Cortex of kidney (tissue), 1 donor: Measurements from ENCODE around the gene NR2E1.

ENCODE experiments used
- DNase-seq: peaks from one replicate; lab custom pipeline; 2025; lab: John Stamatoyannopoulos, UW

The NR2E1 gene

DNA sequence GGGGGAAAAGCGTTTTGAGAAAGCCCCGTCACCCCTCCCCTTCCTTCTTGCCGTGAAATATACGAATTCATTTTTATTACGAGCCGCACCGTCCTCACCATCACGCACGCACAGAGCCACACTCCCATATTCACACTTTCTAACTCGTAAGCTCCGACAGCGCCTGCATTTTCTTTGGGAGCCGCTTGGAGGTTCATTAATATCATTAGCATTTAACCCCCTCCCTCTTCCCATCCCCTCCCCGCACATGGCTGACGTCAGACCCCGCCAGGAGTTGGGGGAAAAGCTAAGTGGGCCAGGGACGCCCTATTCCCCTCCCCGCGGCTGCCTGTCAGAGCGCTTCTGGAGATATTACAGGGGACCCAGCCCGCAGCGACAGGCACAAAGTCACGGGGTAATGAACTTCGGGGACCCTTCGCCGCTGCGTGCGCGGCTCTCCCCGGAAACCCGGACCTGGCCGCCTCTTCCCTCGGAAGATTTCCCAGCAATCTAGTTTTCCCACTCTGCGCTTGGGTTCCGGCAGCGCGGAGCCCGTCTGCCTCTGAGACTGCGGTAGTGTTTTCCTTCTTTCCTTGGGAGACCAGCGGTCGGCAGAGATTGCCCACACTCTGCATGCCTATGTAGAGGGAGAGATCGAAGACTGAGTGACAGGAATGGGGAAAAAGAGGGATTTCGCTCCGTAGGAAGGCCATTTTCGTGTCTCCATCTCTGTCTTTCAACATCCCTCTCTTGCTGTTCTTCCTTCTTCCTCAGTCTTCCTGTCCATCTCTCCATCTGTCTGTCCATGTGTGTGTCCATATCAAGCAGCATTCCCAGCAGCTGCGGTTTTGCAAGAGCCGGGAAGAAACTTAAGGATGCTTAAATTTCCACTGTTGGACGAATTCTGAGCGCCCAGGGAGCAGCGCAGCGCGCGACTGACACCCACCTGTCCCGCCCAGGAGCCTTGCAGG is at the start of gene NR2E1:
NR2E1 (plus strand) TSS at position 309 of the 950 bp plus-strand sequence. CDS start 744 bp downstream, outside the sequence.
- no peak for DNase-seq

DNA sequence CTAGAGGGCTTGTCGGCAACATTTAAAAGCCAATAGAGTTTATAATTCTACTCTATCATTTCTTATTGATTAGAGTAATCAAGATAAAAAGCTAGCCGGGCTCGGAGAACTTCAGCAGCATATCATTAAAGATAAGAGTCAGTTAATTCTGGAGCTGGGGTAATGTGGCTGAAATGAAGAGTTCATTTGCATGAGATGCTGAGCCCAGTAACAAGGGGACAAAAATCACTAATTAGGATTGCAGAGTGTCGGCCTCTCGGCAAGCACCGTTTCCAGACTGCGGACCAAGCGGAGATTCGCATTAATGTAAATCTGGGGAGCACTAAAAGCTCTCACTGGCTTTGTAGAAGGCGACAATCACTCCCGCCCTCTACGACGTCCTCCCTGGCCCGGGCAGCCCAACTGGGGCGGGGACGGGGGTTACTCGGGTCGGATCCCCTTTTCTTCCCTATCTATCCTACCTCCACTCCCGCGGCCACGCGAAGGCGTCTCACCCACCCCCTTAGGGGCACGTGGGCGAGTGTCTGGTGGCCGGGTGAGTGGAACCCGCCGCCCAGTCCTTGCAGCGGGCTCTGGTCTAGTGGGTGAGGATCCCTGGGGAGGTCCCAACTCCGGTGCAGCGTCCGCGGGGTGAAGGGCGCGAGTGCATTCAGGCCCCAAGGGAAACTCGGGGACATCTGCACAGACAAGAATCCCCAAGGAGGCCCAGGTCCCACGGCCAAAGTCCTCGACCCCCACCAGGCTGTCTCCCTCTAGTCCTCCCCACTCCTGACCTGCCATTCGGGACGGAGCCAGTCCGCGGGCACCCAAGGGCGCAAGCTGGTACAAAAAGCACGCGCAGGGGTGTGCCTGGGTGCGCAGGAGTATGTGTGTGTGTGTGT is 49.0 kb upstream of the NR2E1 start:
- DNase-seq, result no peak

DNA sequence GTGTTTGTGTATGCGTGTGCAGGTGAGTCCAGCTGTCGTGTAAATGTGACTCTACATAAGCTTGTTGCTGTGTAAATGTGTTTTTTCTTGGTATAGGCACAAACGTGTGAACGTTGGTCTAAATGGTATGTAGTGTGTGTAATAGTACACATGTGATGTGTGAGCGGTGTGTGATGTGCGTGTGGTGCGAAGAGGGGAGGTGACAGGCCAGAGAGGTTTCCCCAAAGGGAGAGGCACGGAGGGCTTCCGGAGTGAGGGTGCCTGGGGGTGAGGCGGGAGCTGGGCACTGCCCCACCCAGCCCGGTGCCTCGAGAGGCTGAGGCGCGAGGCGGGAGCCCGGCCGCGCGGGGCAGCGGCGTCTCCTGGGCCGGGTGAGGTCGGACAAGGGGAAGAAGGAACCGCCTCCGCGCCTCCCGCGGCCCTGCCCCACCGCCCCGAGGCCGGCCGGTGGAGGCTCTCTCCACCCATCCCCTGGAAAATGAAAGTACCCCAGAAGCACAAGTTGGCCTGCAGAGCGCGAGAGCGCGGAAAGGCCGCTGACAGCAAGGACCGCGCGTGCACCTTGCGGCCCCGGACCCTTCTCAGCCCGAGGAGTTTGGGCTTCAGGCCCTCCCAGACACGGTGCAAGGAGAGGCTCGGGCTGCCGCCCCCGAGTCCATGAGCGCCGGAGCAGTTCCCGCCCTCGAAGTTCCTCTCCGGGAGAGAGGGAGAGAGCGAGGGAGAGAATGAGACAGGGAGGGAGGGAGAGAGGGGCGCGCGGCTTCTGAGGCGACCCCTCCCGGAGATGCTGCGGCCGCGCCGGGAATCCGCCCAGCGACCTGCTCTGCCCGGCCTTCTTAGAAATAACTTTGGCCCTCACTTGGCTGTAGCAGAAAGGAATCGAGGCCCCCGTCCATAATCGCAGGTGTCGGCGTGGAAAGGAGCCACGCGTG is 48.1 kb upstream of the NR2E1 start:
- DNase-seq, result no peak

DNA sequence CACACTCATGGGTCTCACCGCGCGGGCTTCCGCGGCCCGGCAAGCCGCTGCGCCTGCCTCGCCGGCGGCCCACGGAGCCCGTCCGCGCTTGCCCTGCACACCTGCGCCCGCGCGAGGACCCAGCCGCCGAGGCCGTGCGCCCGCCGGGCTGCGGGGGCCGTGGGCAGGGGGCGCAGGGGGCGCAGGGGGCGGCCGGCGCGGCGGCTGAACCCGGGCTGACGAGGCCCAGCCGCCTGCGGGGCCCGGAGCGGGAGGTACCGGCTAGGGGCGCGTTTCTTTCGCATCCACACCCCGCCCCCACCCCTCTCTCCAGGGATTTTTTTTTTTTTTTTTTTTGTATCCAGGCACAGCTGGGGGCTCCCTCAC is 47.5 kb upstream of the NR2E1 start:
- no peak for DNase-seq

DNA sequence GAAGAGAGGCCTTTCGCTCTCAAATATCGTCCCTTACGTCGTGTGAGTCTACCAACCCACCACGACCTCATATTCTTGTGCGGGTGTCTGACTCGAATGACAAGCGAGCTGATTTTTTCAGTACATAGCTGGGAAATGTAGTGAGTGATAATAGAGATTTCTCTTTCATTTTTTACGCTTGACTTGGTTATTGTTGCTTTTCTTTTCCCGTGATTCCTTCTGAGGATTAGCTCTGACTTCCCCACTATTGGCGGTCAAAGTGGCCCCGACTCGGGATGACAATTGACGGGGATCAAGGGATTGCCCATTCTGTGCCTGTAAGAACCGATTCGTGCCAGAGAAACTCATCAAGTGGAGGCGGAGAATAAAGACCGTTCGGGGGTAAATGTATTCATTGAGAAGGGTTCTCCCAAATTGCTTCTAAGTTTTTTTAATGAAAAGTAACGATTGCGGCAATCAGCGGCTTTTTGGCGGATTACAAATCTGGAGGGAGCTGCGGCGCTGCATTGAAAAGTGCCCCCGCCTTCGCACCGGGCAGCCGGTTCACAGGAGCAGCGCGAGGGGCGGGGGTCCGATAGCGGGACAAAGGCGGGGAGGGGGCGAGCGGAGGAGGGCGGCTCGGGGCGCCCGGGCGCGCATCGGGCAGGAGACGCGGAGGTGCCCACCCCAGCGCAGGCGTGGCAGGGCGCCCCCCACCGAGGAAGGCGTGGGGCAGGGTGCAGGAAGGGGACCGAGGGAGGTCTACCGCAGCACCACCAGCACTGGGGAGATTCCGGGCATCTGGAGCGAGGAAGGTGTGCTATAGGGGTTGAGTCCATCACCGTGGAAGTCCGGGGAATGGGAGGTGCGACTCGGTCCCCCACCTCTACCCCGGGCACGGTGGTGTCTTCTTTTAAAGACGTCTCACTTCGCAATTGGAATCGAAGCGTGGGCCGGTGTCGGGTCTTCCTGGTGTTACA is 46.7 kb upstream of the NR2E1 start:
- DNase-seq, result no peak

DNA sequence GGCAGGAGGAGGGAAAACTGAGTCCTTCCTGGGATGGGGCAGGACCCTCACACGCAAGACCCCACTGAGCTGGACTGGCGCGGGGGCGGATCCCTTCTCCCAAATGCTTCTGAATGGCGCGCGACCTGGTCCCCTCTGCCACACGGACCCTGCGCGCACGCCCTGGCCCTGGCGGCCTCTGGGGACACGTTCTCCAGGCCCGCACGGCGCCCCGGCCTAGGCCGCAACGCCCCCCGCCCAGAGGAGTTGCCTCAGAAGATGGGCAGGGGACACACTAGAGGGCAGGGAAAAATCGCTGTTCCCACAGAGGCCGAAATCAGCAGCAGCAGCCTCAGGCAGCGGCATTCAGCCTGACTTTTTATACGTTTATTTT is 46.1 kb upstream of the NR2E1 start:
- DNase-seq, result no peak

DNA sequence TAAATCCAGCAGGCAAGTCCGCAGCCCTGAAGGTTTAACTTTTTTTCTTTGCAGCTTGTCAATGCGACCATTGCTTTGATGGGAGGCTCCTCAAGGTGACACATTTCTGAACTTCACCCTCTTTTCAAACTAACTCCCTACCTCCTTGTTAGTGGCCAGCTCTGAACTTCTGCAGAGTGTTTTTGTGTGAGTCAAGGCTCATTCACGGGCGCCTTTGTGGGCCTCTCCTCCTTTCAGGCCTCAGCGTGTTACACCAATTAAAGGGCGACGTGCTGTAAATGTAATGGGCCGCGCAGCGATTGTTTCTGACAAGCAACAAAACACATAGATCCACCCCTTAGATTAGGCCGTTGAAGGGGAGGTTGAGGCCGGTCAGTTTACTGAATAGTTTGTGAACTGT is 45.5 kb upstream of the NR2E1 start:
- DNase-seq, result no peak

DNA sequence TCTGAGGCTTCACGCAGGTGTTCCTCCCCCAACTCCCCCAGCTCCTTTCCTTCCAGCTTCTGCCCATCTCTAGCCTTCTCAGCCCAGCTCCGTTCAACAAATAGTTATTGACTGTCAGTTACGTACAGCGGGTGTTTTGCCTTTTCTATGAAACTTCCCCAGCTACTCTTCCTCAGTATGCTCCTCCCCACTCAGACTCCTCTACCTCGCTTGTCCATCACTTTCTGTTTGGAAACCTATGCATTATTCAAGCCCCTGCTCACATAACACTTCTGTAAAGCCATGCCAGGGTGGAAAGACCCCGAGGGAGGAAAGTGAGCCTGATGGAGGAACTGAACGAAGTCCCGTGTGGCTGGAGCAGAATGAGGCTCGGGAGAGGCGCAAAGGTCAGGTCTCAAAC is 44.2 kb upstream of the NR2E1 start:
- DNase-seq, result no peak

DNA sequence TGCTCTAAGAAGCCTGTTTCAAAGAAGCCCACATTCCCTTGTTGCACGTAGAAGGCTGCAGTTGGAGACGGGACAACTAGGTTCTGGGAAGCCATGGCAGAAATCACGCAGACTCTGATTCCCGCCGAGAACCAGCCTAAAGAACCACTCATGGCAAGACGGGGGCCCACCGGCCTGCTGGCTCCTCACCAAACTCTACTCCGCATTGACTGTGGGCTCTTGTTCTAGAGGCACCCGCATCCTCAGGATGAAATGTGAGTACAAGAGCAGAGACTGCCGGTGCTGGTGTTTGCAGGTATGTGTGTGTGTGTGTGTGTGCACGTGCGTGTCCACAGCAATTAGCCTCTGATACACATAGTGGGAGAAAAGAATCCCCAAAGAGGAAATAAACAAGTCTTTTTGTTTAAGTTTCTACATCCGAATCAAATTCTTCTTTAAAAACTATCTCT is 42.3 kb upstream of the NR2E1 start:
- DNase-seq, result no peak

DNA sequence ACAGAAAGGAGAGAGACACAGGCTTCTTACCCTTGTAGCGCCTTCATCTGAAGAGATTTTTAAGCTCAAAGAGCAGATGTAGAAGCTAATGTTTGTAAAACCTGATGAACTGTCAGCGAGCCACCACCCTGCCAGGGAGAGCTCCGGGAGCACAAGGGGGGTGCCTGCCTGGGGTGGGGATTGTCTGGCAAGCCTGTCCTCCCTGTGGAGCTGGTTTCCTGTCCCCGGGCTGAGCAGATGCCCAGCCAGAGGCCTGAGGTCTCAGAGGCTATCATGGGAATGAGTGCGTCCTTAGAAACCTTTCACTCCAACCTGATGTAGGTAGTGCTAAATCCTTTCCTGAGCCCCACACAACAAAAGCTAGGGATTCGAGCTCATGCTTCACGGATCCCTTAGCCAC is 41.9 kb upstream of the NR2E1 start:
- DNase-seq, result no peak

DNA sequence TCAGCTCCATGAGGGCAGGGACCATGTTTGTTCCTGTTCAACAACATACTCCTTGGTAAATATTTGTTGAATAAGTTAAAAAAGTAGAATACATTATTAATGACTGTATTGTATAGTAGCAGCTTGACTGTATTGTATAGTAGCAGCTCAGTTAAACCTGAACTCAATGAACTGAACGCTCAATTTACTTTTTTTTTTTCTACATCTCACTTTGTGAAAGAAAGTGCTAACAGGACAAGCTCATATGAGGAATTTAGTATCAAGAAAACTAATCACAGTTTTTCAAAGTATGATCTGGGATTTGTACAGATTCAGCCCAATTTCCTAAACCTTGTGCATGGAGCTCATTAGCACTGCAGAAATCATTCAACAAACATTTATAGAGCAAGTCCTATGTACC is 38.8 kb upstream of the NR2E1 start:
- DNase-seq, result no peak

DNA sequence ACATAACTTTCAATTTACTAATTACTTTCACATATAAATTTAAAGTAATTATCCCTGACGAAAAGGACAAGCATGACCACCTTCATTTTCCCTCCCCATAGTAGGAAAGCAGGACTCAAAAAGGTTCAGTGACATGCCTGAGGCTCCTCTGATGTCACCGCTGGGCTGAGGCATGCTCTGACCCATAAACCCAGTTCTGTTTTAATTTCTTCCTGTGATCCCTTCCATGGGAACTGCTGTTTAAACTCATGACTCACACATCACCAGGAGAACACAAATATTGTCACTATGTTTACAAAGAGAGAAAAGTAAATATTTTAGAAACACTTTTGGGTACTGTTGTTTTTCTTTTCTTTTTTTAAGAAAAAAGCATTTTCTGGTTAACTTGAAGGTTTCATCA is 38.0 kb upstream of the NR2E1 start:
- no peak for DNase-seq

DNA sequence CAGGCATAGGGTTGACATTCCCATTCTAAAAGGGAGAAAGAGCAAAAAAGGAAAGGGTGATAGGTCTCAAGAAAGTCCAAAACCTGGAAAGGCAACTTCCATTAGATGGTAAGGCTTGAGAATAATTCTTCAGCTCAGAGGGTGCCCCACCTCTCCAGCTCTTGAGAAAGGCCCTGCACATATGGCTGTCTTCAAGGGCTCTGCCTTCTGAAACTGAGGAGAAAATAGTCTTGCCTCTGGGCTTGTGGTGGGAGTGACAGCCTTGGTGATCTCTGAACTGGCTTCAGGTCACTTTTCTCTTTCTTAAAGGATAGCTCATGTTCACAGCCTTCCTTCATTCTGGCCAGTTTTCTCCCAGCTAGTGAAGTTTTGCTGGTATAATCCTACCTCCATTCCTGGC is 35.6 kb upstream of the NR2E1 start:
- DNase-seq, result no peak

DNA sequence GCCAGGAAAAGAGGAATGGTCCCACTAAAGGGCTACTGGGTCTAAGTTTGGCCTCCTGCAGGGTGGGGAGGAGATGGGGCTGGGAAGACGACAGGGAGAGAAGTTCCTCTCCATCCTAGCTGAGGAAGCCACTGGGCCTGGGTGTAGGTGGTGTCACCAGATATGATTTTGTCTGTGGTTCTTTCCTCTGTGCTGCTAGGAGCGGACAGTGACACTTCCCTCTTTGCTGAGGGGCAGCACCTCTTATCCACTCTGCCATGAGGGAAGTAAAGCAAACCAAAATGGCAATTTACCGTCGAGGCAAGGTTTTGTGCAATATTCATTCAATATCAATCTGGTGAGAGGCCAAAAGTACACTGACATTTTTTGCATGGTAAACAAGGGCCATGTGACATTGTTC is 33.0 kb upstream of the NR2E1 start:
- no peak for DNase-seq

DNA sequence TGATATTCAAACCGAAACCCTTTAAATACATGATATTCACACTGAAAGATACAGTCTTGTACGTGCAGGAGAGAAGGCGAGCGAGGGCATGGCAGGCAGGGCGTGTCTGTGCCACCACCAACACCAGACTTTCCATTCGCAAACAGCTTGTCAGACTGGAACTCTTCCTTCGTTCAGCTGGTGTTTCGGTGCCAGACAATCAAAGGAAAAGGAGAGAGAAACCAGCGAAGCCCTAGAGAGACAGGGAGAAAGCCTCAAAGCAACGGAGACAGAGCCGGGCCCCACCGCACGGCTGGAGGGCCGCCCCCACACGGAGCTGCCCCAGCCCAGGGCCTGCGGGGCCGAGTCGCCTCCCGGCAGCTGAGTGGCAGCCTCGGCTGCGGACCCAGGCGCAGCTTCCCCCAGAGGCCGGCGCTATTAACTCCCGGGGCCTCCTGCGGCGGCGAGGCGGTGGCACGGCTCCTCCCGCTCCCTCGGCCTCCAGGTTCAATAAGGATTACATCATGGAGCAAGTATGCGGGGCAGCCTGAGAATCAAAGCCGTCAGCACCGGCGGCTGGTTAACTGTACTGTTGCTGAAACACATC is 32.1 kb upstream of the NR2E1 start:
- no peak for DNase-seq

DNA sequence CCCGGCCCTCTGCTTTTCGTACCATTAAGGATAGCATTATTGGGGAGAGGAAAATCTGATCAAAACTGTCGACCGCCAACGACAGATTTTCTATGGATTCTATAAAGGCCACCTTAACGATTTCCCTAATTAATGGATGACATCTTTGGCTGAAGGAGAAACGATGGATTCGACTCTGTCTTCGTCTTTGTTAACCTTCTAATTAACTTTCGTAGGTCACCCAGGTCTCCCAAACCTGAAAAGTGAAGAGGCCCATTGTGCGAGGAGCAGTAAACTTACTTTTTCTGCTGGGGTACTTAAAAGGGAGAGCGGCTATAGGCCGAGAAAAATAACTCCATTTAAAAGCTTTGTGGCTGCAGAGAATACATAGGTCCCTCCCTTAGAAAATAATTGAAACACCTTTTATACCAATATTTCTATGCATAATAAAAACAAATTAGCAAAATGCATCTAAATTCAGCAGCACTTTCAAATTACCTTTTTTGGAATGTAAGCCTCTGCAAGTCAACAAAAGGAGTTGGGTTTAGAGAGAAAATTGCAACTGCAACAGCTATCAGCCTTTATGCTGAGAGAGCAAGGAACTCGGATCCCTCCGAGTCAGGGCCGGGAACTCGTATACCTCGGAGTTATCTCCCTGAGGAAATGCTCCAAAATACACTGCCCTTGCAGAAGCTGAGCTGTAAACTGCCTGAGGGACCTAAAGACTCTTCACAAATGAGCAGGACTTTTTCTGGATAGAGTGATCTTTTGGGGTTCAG is 31.4 kb upstream of the NR2E1 start:
- no peak for DNase-seq

DNA sequence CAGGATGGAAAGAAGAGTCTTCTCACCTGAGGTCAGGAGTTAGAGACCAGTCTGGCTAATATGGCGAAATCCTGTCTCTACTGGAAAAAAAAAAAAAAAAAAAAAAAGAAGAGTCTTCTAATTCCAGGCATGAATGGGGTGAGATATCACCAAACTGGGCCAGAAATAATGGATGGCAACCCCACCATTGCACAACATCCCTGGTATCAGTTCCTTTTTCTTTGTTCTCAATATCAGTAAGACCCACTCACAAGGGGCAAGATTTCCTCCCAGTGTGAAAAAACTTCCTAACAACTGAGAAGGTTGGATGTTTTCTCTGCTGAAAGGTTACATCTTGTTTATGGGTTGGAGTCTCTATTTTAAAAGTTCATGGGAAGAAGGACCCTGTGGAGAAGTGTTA is 23.6 kb upstream of the NR2E1 start:
- DNase-seq, result no peak

DNA sequence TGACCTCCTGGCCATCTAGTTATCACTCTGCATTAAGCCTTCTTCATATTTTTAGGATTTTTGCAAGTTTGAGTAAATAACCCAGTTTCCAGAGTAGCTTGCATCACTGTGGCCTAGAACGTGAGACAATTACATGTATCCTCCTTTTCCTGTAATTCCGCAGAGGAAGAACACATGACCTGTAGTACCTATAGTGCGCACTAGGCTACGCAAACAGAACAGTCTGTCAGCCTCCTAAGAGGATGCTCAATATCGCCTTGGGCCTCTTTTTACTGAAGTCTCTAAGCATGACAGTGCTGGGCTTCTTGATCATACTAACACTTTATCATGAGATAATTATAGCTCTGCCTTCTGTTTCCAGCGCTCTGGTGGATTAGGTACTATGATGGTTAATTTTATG is 20.2 kb upstream of the NR2E1 start:
- DNase-seq, result no peak

DNA sequence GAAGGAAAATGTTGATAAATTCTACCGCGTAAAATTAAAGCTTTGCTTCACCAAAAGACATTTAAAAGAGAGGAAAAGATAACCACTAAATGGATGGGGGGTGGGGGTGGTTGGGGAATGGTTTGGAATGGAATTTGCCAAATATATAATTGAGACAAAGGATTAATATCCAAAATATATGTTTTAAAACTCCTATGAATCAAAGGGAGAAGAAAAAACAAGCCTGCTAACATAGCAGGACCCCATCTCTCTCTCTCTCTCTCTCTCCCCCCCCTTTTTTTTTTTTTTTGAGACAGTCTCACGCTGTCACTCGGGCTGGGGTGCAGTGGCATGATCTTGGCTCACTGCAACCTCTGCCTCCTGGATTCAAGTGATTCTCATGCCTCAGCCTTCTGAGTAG is 13.4 kb upstream of the NR2E1 start:
- DNase-seq, result no peak
